GM18511 (cell line): ENCODE data around the gene ZNF514.
A peak's percentile ranks its signal among the peaks of the same experiment; 100 is the strongest.
"Not testable (repeated sequence)": the region's sequence is repeated elsewhere in the genome, so short reads cannot be mapped to it uniquely, and the experiment has no call there.

Source experiments
- ATAC-seq: cut with Tn5 transposase; IDR thresholded peaks from one replicate; pipeline ENCODE4 v1.9.1; 2021; ENCODE audit warnings: mild to moderate bottlenecking, moderate library complexity; ENCODE audit not compliant: unreplicated experiment

ZNF514 gene

DNA sequence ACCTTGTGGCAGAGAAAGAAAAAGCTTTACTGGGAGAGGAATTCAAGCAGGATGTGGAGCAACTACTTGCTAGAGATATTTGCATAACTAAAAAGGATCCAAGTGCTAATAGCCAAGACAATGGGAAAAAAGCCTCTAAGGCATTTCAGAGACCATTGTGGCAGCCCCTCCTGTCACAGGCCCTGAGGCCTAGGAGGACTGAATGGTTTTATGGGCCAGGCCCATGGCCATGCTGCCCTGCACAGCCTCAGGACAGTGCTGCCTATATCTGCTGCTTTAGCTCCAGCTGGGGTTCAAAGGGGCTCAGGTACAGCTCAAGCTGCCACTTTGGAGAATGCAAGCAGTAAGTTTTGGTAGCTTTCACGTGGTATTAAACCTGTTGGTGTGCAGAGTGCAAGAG lies 20.9 kb downstream of the ZNF514 start:
- no peak for ATAC-seq

DNA sequence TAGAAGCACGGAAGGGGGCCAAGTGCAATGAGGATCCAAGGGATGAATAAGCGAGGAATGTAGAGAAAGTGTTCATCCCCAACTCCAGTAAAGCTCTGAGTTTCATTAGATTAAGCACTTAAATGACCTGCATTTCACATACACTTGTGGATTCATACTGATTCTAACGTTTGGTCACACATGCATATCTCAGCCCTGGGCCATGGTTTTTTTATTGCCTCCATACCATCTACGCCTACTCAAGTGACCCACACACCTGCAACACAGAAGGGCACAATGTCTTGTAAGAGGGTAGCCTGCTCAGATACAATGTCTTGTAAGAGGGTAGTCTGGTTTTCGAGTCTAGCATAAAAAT lies 37.5 kb downstream of the ZNF514 start:
- peak; percentile 20 for ATAC-seq

- peak; percentile 96 for ATAC-seq
These were observed 38.0 kb downstream of the ZNF514 start, which contains the start of gene MRPS5 for GRCh38 chr2:95121407-95122196. MRPS5 (minus strand) TSS chr2:95121808; CDS start chr2:95121791, 17 bp downstream.

GRCh38 chr2:95121093-95121406 lies 38.6 kb downstream of the ZNF514 start:
- ATAC-seq: peak; percentile 7

DNA sequence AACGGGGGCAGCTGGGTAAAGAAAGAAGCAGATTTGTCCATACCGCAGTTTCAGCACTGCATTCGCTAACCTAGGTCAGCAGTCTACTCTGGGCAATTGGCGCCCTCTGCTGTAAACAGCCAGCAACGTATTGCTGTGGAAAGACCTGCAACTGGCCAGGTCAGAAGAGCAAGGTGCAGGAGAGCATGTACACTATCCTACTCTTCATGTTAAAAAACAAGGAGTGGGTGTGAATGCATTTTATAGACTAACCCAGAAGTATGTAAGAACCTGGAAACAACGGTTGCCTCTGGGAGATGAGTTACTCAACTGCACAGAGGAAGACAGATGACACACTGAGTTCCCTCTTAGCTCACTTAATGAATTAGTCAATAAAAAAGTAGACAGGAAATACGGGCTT lies 44.2 kb downstream of the ZNF514 start:
- peak; percentile 96 for ATAC-seq

DNA sequence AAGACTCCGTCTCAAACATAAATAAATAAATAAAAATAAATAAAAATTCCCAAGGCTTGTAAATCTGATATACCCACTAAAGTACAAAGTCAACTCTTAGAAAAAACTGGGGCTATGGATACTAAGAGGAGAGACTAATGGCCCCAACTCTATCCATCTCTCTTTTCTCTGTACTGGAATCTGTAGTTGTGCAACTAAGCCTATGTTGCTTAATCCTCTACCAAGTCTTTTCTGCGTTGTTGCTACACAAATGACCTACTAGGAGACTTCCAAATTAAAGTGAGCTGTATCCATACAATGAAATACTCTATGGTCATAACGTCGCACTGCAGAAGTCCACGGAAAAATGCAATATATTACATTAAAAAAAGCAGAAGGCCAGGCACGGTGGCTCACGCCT lies 46.2 kb downstream of the ZNF514 start:
- ATAC-seq: no peak

GRCh38 chr2:95110395-95110794 lies 49.3 kb downstream of the ZNF514 start:
- ATAC-seq: no peak

- no peak for ATAC-seq
These were observed 50.4 kb downstream of the ZNF514 start for GRCh38 chr2:95109260-95109659.

GRCh38 chr2:95106081-95106480 lies 53.6 kb downstream of the ZNF514 start:
- ATAC-seq: no peak

GRCh38 chr2:95104606-95105005 lies 55.0 kb downstream of the ZNF514 start:
- ATAC-seq: no peak

DNA sequence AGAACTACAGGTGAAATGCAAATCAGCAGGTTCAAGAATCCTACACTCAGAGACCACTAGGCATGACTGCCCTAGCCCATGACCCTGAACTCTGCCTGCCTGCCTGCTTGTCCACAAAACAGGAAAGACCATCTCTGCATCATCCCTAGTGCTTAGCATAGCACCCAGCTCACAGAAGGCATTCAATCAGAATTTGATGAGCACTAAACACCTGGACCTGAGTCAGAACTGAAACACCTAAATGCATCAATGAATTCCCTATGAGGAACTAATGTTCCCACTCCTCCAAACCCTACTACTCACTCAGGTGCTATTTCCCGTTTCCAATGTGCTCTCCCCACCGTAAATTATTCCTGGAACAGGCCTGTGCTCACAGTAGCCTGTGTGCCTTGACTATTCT lies 59.7 kb downstream of the ZNF514 start:
- ATAC-seq: no peak

DNA sequence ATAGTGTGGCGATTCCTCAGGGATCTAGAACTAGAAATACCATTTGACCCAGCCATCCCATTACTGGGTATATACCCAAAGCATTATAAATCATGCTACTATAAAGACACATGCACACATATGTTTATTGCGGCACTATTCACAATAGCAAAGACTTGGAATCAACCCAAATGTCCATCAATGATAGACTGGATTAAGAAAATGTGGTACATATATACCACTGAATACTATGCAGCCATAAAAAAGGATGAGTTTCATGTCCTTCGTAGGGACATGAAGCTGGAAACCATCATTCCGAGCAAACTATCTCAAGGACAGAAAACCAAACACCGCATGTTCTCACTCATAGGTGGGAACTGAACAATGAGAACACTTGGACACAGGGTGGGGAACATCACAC lies 61.4 kb downstream of the ZNF514 start:
- ATAC-seq: not testable (repeated sequence)
